HepG2 (cell line): Measurements from ENCODE around the gene RAB3A. TPM values are rescaled to one million over a fixed set of nuclear protein-coding genes. Genes with fewer than 3 reads are reported as not detected.
A peak's percentile ranks its signal among the peaks of the same experiment; 100 is the strongest.

Source experiments
- ARNT2 ChIP-seq: sonication (generic); formaldehyde crosslinking; IDR thresholded peaks from 2 replicates; pipeline ENCODE4 v1.8.0; 2022; ENCODE audit warnings: mild to moderate bottlenecking, low read depth, missing genetic modification reagents, moderate library complexity
- ATF2 ChIP-seq: sonication (generic); formaldehyde crosslinking; IDR thresholded peaks from 2 replicates; pipeline ENCODE4 v1.4.0; 2020; ENCODE audit warnings: missing genetic modification reagents
- ATF7-NPFF ChIP-seq: sonication (generic); formaldehyde crosslinking; IDR thresholded peaks from 2 replicates; pipeline ENCODE4 v1.8.1; 2023; ENCODE audit warnings: mild to moderate bottlenecking, low read depth, missing genetic modification reagents, moderate library complexity
- EED ChIP-seq: sonication (generic); formaldehyde crosslinking; IDR thresholded peaks from 2 replicates; pipeline ENCODE4 v1.5.0; 2020; ENCODE audit warnings: mild to moderate bottlenecking, missing genetic modification reagents
- GMEB1 ChIP-seq: sonication (generic); formaldehyde crosslinking; IDR thresholded peaks from 2 replicates; pipeline ENCODE4 v1.5.1; 2020; ENCODE audit warnings: missing genetic modification reagents, mild to moderate bottlenecking, borderline replicate concordance
- HDAC6 ChIP-seq: fragments of 200-600 bp; sonication (generic); IDR thresholded peaks from 2 replicates; pipeline ENCODE4 v1.7.0; 2017; ENCODE audit warnings: mild to moderate bottlenecking, antibody characterized with exemption, low read length, low read depth
- IKZF1 ChIP-seq: fragments of 450-650 bp; IDR thresholded peaks from 2 replicates; pipeline ENCODE4 v1.7.1; 2016
- JDP2 ChIP-seq: sonication (generic); formaldehyde crosslinking; IDR thresholded peaks from 2 replicates; pipeline ENCODE4 v1.8.1; 2022; ENCODE audit warnings: missing genetic modification reagents, borderline replicate concordance
- KDM5B ChIP-seq: sonication (generic); formaldehyde crosslinking; IDR thresholded peaks from 2 replicates; pipeline ENCODE4 v1.4.0; 2020; ENCODE audit warnings: missing genetic modification reagents, mild to moderate bottlenecking, borderline replicate concordance
- NFKBIZ ChIP-seq: IDR thresholded peaks from 2 replicates; pipeline ENCODE4 v1.6.1; 2018; ENCODE audit warnings: missing genetic modification reagents, missing compliant biosample characterization
- NFYC ChIP-seq: IDR thresholded peaks from 2 replicates; pipeline ENCODE4 v1.6.1; 2016; ENCODE audit warnings: missing genetic modification reagents, missing compliant biosample characterization
- PITX1 ChIP-seq: sonication (generic); formaldehyde crosslinking; IDR thresholded peaks from 2 replicates; pipeline ENCODE4 v1.5.1; 2020; ENCODE audit warnings: mild to moderate bottlenecking, missing genetic modification reagents
- RBAK ChIP-seq: sonication (generic); formaldehyde crosslinking; IDR thresholded peaks from 2 replicates; pipeline ENCODE4 v1.5.1; 2020; ENCODE audit warnings: mild to moderate bottlenecking, missing genetic modification reagents
- ZBTB33 ChIP-seq: sonication (generic); formaldehyde crosslinking; IDR thresholded peaks from 2 replicates; pipeline ENCODE4 v1.4.0; 2020; ENCODE audit warnings: missing genetic modification reagents
- ZFP41 ChIP-seq: sonication (generic); formaldehyde crosslinking; IDR thresholded peaks from 2 replicates; pipeline ENCODE4 v1.4.0; 2020; ENCODE audit warnings: mild to moderate bottlenecking, missing genetic modification reagents, borderline replicate concordance
- ZFP82 ChIP-seq: sonication (generic); formaldehyde crosslinking; IDR thresholded peaks from 2 replicates; pipeline ENCODE4 v1.5.1; 2020; ENCODE audit warnings: mild to moderate bottlenecking, missing genetic modification reagents, borderline replicate concordance
- ZNF317 ChIP-seq: sonication (generic); formaldehyde crosslinking; IDR thresholded peaks from 2 replicates; pipeline ENCODE4 v1.5.0; 2020; ENCODE audit warnings: mild to moderate bottlenecking, missing genetic modification reagents
- ZNF329 ChIP-seq: sonication (generic); formaldehyde crosslinking; IDR thresholded peaks from 2 replicates; pipeline ENCODE4 v1.9.0; 2021; ENCODE audit warnings: low read depth, mild to moderate bottlenecking, missing genetic modification reagents
- ZNF678 ChIP-seq: sonication (generic); formaldehyde crosslinking; IDR thresholded peaks from 2 replicates; pipeline ENCODE4 v1.4.0; 2020; ENCODE audit warnings: mild to moderate bottlenecking, missing genetic modification reagents
- ZNF777 ChIP-seq: sonication (generic); formaldehyde crosslinking; IDR thresholded peaks from 2 replicates; pipeline ENCODE4 v1.4.0; 2020; ENCODE audit warnings: missing genetic modification reagents
- polyA plus RNA-seq, 8 experiments: library from polyadenylated mRNA; depleted of rRNA in 3 of 8; stranded (reverse) in 7 of 8; unstranded in 1 of 8; fragments of >200 nt; fragmentation: Illumina TruSeq in 4 of 8; extraction: Trizol in 4 of 8; gene quantifications; 2 replicates each; pipeline versions ENCODE4 v1.2.1 to v1.2.3, GENCODE V29; 2011 to 2016; ENCODE audit warnings: low read depth in 4 of 8, missing spikeins in 1 of 8, mixed read lengths in 1 of 8; ENCODE audit not compliant: insufficient read depth in 1 of 8
- total RNA-seq, 5 experiments: library from RNA; depleted of rRNA; stranded (reverse); fragments of >200 nt; fragmentation: Illumina TruSeq; extraction: Trizol; gene quantifications; 2 replicates each; pipeline ENCODE4 v1.2.3, GENCODE V29; 2016; ENCODE audit warnings: low read depth in 1 of 5
- TF ChIP-seq, protein P1 (sequence below): sonication (generic); formaldehyde crosslinking; IDR thresholded peaks from 2 replicates; pipeline ENCODE4 v1.5.1; 2020; ENCODE audit warnings: mild to moderate bottlenecking, missing genetic modification reagents, moderate library complexity

Gene RAB3A
- total and polyA plus RNA-seq, 2 of the 13 experiments (the other 11 are each of a cell fraction or from before 2014, with no cell fraction given) = 0.58 to 0.98 TPM

DNA sequence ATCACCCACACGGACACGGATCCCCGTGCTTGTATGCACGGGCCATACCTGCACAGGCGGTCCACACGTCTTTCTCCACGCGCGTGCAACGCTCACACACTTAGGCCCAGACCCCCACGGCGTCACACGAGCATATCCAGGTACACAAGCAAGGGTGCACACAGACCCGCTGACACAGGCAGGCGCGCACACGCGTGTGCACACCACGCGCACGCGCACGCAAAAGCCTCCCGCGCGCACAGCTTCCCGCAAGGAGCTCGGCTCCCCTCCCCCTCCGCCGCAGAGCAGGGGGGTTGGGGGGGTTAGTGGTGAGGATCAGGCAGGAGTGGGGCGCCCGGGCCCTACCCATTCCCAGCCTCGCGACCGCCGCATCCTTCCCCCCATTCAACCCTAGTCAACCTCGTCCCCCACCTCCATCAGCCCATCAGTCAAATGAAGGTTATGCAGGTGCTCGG is 407 bp downstream of the RAB3A start (continued):
- TF ChIP-seq ZNF777 (CRISPR knock-in tag) = no peak; the same call in 1 of the 2 replicates
- TF ChIP-seq JDP2 (CRISPR knock-in tag) = no peak
- TF ChIP-seq EED (CRISPR knock-in tag) = no peak
- TF ChIP-seq RBAK (CRISPR knock-in tag) = peak; percentile 50; the same call in 1 of the 2 replicates
- TF ChIP-seq KDM5B (CRISPR knock-in tag) = peak; percentile 48; the same call in 1 of the 2 replicates
- TF ChIP-seq ZBTB33 (CRISPR knock-in tag) = peak; percentile 2; the same call in 1 of the 2 replicates
- no peak for TF ChIP-seq PITX1 (CRISPR knock-in tag)
- TF ChIP-seq ATF2 = peak; percentile 10; the same call in 1 of the 2 replicates
- no peak for TF ChIP-seq ZFP82
- TF ChIP-seq, protein P1, sequence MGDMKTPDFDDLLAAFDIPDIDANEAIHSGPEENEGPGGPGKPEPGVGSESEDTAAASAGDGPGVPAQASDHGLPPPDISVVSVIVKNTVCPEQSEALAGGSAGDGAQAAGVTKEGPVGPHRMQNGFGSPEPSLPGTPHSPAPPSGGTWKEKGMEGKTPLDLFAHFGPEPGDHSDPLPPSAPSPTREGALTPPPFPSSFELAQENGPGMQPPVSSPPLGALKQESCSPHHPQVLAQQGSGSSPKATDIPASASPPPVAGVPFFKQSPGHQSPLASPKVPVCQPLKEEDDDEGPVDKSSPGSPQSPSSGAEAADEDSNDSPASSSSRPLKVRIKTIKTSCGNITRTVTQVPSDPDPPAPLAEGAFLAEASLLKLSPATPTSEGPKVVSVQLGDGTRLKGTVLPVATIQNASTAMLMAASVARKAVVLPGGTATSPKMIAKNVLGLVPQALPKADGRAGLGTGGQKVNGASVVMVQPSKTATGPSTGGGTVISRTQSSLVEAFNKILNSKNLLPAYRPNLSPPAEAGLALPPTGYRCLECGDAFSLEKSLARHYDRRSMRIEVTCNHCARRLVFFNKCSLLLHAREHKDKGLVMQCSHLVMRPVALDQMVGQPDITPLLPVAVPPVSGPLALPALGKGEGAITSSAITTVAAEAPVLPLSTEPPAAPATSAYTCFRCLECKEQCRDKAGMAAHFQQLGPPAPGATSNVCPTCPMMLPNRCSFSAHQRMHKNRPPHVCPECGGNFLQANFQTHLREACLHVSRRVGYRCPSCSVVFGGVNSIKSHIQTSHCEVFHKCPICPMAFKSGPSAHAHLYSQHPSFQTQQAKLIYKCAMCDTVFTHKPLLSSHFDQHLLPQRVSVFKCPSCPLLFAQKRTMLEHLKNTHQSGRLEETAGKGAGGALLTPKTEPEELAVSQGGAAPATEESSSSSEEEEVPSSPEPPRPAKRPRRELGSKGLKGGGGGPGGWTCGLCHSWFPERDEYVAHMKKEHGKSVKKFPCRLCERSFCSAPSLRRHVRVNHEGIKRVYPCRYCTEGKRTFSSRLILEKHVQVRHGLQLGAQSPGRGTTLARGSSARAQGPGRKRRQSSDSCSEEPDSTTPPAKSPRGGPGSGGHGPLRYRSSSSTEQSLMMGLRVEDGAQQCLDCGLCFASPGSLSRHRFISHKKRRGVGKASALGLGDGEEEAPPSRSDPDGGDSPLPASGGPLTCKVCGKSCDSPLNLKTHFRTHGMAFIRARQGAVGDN = peak; percentile 66; the same call in 1 of the 2 replicates
- TF ChIP-seq ZNF329 (CRISPR knock-in tag) = no peak
- TF ChIP-seq ARNT2 = 0 out of 2 replicates have a peak, but pooled peaks have one; percentile 52
- TF ChIP-seq IKZF1 = no peak
- no peak for TF ChIP-seq NFKBIZ (CRISPR knock-in tag)
- peak; percentile 71 for TF ChIP-seq ATF7-NPFF (CRISPR knock-in tag)
- TF ChIP-seq ZFP41 (CRISPR knock-in tag) = peak; percentile 85; the same call in 1 of the 2 replicates
- no peak for TF ChIP-seq HDAC6
- 0 out of 2 replicates have a peak, but pooled peaks have one; percentile 27 for TF ChIP-seq ZNF678 (CRISPR knock-in tag)
- TF ChIP-seq ZNF317 (CRISPR knock-in tag) = no peak
- no peak for TF ChIP-seq GMEB1 (CRISPR knock-in tag)
- no peak for TF ChIP-seq NFYC (CRISPR knock-in tag)
